Kidney (tissue), 14 donors: Measurements from ENCODE around the gene RPL7L1. TPM values are rescaled to one million over a fixed set of nuclear protein-coding genes. Genes with fewer than 3 reads are reported as not detected.

ENCODE experiments used
- DNase-seq, 5 donors: peaks; one replicate each; pipeline ENCODE4 v3.0.0-alpha.2; 2013 to 2020
- FAIRE-seq: peaks from 2 replicates; lab custom pipeline; 2012; peaks lifted over from hg19 to GRCh38; lab: Jason Lieb, UNC
- H3K27ac ChIP-seq, 2 donors: one replicate each; pipeline ENCODE4 v1.7.0; 2013; ENCODE audit warnings: low read depth in 2 of 2, low read length in 2 of 2, inconsistent platforms in 1 of 2
- H3K27me3 ChIP-seq: one replicate; pipeline ENCODE4 v1.7.1; 2013; ENCODE audit warnings: low read length, inconsistent platforms; ENCODE audit not compliant: control insufficient read depth, insufficient read depth
- H3K36me3 ChIP-seq, 3 donors: one replicate each; pipeline versions ENCODE4 v1.7.0 to v1.7.1; 2013; ENCODE audit warnings: low read length in 3 of 3, control low read depth in 1 of 3, inconsistent platforms in 1 of 3; ENCODE audit not compliant: insufficient read depth in 3 of 3, control insufficient read depth in 2 of 3
- H3K4me1 ChIP-seq, 3 donors: one replicate each; pipeline versions ENCODE4 v1.7.0 to v1.7.1; 2013; ENCODE audit warnings: low read length in 3 of 3, inconsistent platforms in 1 of 3, low read depth in 1 of 3; ENCODE audit not compliant: control insufficient read depth in 2 of 3, insufficient read depth in 2 of 3
- H3K4me3 ChIP-seq, 3 donors: one replicate each; pipeline versions ENCODE4 v1.7.0 to v1.8.1; 2013; ENCODE audit warnings: low read length in 3 of 3, control low read depth in 1 of 3, inconsistent platforms in 1 of 3
- H3K9ac ChIP-seq, 3 donors: one replicate each; pipeline versions ENCODE4 v1.7.0 to v1.7.1; 2013; ENCODE audit warnings: low read length in 3 of 3, control low read depth in 1 of 3, inconsistent platforms in 1 of 3
- H3K9me3 ChIP-seq, 3 donors: one replicate each; pipeline versions ENCODE4 v1.7.0 to v1.7.1; 2013; ENCODE audit warnings: low read length in 3 of 3, control low read depth in 1 of 3, inconsistent platforms in 1 of 3; ENCODE audit not compliant: control insufficient read depth in 2 of 3, insufficient read depth in 1 of 3
- intact Hi-C: fragments of 100-400 bp; cut with DNase I; formaldehyde crosslinking; loops from one replicate; pipeline ENCODE4 v1.11.1; 2022
- polyA plus RNA-seq: library from polyadenylated mRNA; stranded (reverse); fragments of 350-450 nt; fragmentation: Illumina TruSeq; extraction: RNeasy Lipid Tissue Mini Kit (QIAGEN cat#74804); gene quantifications from one replicate; pipeline ENCODE4 v1.2.3, GENCODE V29; 2014; ENCODE audit warnings: low read depth, low replicate concordance; ENCODE audit not compliant: insufficient read depth
- total RNA-seq: library from RNA; stranded (reverse); fragmentation: NEBNext Ultra II Directional; extraction: Animal tissue kit (Norgen Biotek cat#: 25700); gene quantifications from one replicate; pipeline ENCODE4 v1.2.1, GENCODE V29; 2021
- TF ChIP-seq, protein P1 (sequence below): IDR thresholded peaks from 3 replicates; pipeline ENCODE4 v1.5.1; 2012; ENCODE audit warnings: mild to moderate bottlenecking, moderate library complexity, borderline replicate concordance; ENCODE audit not compliant: insufficient read depth; ENCODE audit errors: extremely low read depth
- donor health status: control.
- donor health status: control.
- donor health status: control.
- donor health status: control.
- donor health status: control.
- donor health status: DM: yes; HTN: yes; CAD: no.
- donor health status: Normal renal cell carcinoma (clear cell type).

Gene RPL7L1
- total and polyA plus RNA-seq, 2 donors from 2014 or later, result 47.0 to 80.7 TPM

DNA sequence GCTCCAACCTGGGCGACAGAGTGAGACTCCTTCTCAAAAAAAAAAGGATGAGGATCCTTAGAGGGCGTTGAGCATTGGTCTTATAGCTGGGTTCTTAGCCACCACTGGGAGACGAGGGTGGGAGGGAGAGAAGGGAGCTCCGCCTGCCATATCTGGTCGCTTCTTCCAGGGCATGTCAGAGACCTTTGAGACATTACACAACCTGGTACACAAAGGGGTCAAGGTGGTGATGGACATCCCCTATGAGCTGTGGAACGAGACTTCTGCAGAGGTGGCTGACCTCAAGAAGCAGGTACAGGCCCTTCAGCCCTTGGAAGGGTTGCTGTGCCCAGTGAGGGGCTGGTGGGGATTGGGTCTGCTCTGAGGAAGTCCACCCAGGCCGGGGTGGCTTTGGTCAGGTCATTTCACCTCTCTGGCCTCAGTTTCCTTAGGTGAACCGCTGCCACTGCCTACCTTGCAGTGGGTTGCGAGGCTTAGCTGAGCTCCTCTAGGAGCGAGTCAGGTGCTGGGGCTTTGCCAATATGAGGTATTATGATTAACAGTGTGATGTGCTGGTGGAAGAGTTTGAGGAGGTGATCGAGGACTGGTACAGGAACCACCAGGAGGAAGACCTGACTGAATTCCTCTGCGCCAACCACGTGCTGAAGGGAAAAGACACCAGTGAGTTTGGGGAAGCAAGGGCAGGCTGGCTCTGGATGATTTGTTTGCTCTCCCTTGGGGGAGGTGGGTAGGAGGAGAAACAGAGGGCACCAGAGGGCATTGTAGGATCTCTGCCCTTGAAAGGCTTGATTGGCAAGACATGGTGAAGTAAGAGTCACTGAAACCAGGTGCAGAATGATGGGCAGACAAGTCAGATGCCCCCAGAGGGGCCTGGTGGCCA is 58.4 kb downstream of the RPL7L1 start:
- no peak overlapping the region for H3K9ac ChIP-seq
- no peak for FAIRE-seq
- no peaks in the 10 kb centered on the region for H3K9me3 ChIP-seq
- H3K27ac ChIP-seq, result no peak overlapping the region
- H3K27me3 ChIP-seq, result no peaks in the 10 kb centered on the region
- TF ChIP-seq, protein P1, sequence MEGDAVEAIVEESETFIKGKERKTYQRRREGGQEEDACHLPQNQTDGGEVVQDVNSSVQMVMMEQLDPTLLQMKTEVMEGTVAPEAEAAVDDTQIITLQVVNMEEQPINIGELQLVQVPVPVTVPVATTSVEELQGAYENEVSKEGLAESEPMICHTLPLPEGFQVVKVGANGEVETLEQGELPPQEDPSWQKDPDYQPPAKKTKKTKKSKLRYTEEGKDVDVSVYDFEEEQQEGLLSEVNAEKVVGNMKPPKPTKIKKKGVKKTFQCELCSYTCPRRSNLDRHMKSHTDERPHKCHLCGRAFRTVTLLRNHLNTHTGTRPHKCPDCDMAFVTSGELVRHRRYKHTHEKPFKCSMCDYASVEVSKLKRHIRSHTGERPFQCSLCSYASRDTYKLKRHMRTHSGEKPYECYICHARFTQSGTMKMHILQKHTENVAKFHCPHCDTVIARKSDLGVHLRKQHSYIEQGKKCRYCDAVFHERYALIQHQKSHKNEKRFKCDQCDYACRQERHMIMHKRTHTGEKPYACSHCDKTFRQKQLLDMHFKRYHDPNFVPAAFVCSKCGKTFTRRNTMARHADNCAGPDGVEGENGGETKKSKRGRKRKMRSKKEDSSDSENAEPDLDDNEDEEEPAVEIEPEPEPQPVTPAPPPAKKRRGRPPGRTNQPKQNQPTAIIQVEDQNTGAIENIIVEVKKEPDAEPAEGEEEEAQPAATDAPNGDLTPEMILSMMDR, result no peak
- peaks cover 0 to 23% (median 23%) of the 10 kb centered on the region in 3 donors for H3K36me3 ChIP-seq
- intact Hi-C loops, result no loop called here
- H3K4me1 ChIP-seq, result no peaks in the 10 kb centered on the region
- peak in 1 of 5 donors; percentile 54 for DNase-seq
- no peak overlapping the region for H3K4me3 ChIP-seq

DNA sequence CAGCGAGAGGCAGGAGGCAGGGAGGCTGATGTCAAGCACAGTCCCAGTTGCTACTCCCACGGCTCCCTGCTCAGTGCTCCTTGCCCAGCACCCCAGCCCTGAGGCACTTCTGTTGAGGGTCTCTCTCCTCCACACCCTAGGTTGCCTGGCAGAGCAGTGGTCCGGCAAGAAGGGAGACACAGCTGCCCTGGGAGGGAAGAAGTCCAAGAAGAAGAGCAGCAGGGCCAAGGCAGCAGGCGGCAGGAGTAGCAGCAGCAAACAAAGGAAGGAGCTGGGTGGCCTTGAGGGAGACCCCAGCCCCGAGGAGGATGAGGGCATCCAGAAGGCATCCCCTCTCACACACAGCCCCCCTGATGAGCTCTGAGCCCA is 59.0 kb downstream of the RPL7L1 start:
- Histone ChIP-seq H3K9me3 (no peaks in the 10 kb centered on the region), H3K9ac (no peak overlapping the region), H3K36me3 (peaks cover 0 to 23% (median 23%) of the 10 kb centered on the region in 3 donors), H3K27me3 (no peaks in the 10 kb centered on the region), H3K4me1 (no peaks in the 10 kb centered on the region), H3K4me3 (no peak overlapping the region), H3K27ac (no peak overlapping the region)
- intact Hi-C loops, result no loop called here
- FAIRE-seq, result no peak
- DNase-seq, result peak in 1 of 5 donors; percentile 63
- TF ChIP-seq, protein P1, result no peak

DNA sequence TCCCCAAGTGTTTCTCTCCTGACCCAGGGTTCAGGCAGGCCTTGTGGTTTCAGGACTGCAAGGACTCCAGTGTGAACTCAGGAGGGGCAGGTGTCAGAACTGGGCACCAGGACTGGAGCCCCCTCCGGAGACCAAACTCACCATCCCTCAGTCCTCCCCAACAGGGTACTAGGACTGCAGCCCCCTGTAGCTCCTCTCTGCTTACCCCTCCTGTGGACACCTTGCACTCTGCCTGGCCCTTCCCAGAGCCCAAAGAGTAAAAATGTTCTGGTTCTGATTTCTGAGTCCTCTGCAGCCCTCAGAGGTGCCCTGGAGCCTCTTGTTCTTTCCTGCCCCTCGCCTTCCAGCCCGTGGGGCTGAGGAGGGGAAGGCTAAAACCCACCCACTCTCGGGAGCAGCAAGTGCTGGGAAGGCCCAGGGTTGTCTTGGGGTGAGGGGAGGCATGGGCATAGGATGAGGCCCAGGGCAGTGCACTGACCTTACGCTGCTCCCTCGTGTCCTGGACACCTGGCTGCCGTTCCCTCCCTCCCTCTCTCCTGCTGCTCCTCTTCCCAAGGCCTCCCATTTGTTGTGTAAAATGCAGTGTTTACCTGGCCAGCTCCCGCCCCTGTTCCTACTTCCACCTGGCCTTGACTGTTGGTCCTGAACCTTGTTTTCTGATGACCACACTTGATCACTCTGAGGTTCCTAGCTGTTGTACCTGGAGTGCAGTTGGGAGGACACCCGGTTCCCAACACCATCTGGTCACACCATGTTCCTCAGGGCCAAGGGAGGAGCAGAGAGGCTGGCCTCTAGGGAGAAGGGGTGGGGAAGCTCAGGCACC is 59.8 kb downstream of the RPL7L1 start:
- Histone ChIP-seq H3K9me3 (no peaks in the 10 kb centered on the region), H3K4me1 (no peaks in the 10 kb centered on the region), H3K36me3 (peaks cover 0 to 23% (median 22%) of the 10 kb centered on the region in 3 donors), H3K27ac (no peak overlapping the region), H3K4me3 (no peak overlapping the region), H3K27me3 (no peaks in the 10 kb centered on the region), H3K9ac (no peak overlapping the region)
- intact Hi-C loops, result no loop called here
- DNase-seq (peak in 1 of 5 donors; percentile 43), FAIRE-seq (no peak)
- TF ChIP-seq, protein P1, result no peak

Other genes starting within 250 kb of the RPL7L1 start
- 1.6 TPM for gene PRPH2, start 157.0 kb upstream of the RPL7L1 start, total RNA-seq
- 0.75 TPM for gene PRPH2, start 157.0 kb upstream of the RPL7L1 start, polyA plus RNA-seq
- gene TBCC, start 133.5 kb upstream of the RPL7L1 start, total RNA-seq, result 21.2 TPM
- gene TBCC, start 133.5 kb upstream of the RPL7L1 start, polyA plus RNA-seq, result 17.6 TPM
- 20.9 TPM for gene BICRAL, start 97.6 kb upstream of the RPL7L1 start, total RNA-seq
- 2.7 TPM for gene BICRAL, start 97.6 kb upstream of the RPL7L1 start, polyA plus RNA-seq
- not detected for gene PTCRA, start 36.4 kb downstream of the RPL7L1 start, total RNA-seq
- gene PTCRA, start 36.4 kb downstream of the RPL7L1 start, polyA plus RNA-seq, result not detected
- 49.9 TPM for gene CNPY3, start 49.9 kb downstream of the RPL7L1 start, total RNA-seq
- 40.1 TPM for gene CNPY3, start 49.9 kb downstream of the RPL7L1 start, polyA plus RNA-seq
- gene GNMT, start 81.1 kb downstream of the RPL7L1 start, total RNA-seq, result 0.54 TPM
- gene GNMT, start 81.1 kb downstream of the RPL7L1 start, polyA plus RNA-seq, result 1.9 TPM
- 22.6 TPM for gene PEX6, start 99.6 kb downstream of the RPL7L1 start, total RNA-seq
- gene PEX6, start 99.6 kb downstream of the RPL7L1 start, polyA plus RNA-seq, result 18.0 TPM
- 22.6 TPM for gene PPP2R5D, start 105.0 kb downstream of the RPL7L1 start, total RNA-seq
- gene PPP2R5D, start 105.0 kb downstream of the RPL7L1 start, polyA plus RNA-seq, result 21.8 TPM
- gene MEA1, start 134.3 kb downstream of the RPL7L1 start, total RNA-seq, result 53.2 TPM
- gene MEA1, start 134.3 kb downstream of the RPL7L1 start, polyA plus RNA-seq, result 149 TPM
- 52.6 TPM for gene KLHDC3, start 134.6 kb downstream of the RPL7L1 start, total RNA-seq
- gene KLHDC3, start 134.6 kb downstream of the RPL7L1 start, polyA plus RNA-seq, result 90.0 TPM
- gene RRP36, start 142.0 kb downstream of the RPL7L1 start, total RNA-seq, result 49.2 TPM
- 55.2 TPM for gene RRP36, start 142.0 kb downstream of the RPL7L1 start, polyA plus RNA-seq
- 24.5 TPM for gene CUL7, start 174.2 kb downstream of the RPL7L1 start, total RNA-seq
- 10.1 TPM for gene CUL7, start 174.2 kb downstream of the RPL7L1 start, polyA plus RNA-seq
- 56.6 TPM for gene MRPL2, start 179.8 kb downstream of the RPL7L1 start, total RNA-seq
- gene MRPL2, start 179.8 kb downstream of the RPL7L1 start, polyA plus RNA-seq, result 127 TPM
- 33.7 TPM for gene KLC4, start 180.0 kb downstream of the RPL7L1 start, total RNA-seq
- gene KLC4, start 180.0 kb downstream of the RPL7L1 start, polyA plus RNA-seq, result 39.0 TPM
- gene PTK7, start 196.7 kb downstream of the RPL7L1 start, total RNA-seq, result 55.2 TPM
- 26.0 TPM for gene PTK7, start 196.7 kb downstream of the RPL7L1 start, polyA plus RNA-seq